ENCODE data around the gene MAPK8IP1.

The MAPK8IP1 gene

DNA sequence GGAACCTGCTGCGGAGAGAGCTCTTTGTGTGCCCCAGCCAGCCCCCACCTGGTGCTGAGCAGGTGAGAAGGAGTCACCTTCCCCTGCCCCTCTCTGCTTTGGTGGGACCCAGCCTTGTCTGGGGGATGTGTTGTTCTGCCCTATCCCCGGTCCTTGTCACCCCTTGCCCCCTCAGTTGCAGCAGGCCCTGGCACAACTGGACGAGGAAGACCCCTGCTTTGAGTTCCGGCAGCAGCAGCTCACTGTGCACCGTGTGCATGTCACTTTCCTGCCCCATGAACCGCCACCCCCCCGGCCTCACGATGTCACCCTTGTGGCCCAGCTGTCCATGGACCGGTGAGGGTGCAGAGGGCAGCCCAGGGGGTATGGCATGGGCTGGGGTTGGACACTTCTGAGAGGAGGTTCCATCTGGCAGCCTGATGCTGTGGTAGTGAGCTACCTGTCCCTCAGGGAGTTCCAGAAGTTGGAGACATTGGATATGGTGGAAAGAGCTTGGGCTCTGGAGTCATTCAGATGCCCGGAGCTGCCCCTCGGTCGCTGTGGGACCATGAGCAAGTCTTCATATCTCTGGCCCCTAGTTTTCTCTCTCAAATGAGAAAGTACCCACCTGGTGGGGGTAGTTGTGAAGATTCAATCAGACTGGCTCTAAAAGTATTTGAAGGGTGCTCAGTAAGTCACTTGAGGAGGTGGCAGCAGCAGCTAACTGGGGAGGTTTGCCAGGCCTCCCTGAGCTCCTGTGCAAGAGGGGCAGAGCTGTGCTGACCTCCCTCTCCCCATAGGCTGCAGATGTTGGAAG, 41.3 kb downstream of the MAPK8IP1 start:
- DNase-seq (ENCODE audit: low read depth) = no peak

GRCh38 chr11:45927332-45927683, 41.9 kb downstream of the MAPK8IP1 start:
- DNase-seq (ENCODE audit: low read depth) = no peak

DNA sequence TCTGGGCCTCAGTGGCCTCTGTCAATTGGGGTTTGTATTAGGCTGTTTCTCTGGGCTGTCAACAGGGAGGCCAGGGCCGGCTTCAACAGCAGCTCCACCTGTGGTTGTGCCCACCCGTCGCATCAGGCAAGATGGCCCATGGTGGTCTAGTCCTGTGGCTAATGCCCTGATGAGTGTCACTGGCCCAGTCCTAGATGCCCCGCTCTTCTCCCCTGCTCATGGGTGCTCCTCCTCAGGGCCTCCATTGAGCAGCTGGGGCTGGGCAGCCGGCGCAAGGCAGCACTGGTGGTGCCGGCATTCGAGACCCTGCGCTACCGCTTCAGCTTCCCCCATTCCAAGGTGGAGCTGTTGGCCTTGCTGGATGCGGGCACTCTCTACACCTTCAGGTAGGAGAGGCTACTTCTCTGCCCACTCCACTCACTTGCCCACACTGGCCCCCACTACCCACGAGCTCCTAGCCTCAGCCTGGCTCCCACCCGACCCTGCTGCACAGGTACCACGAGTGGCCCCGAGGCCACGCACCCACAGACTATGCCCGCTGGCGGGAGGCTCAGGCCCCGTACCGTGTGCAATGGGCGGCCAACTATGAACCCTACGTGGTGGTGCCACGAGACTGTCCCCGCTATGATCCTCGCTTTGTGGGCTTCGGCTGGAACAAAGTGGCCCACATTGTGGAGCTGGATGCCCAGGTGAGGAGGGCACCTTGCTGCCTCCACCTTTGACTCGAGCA, 42.4 kb downstream of the MAPK8IP1 start:
- no peak for DNase-seq (ENCODE audit: low read depth)

- DNase-seq (ENCODE audit: low read depth) = no peak
Observed at GRCh38 chr11:45928535-45929215, 43.2 kb downstream of the MAPK8IP1 start.

DNA sequence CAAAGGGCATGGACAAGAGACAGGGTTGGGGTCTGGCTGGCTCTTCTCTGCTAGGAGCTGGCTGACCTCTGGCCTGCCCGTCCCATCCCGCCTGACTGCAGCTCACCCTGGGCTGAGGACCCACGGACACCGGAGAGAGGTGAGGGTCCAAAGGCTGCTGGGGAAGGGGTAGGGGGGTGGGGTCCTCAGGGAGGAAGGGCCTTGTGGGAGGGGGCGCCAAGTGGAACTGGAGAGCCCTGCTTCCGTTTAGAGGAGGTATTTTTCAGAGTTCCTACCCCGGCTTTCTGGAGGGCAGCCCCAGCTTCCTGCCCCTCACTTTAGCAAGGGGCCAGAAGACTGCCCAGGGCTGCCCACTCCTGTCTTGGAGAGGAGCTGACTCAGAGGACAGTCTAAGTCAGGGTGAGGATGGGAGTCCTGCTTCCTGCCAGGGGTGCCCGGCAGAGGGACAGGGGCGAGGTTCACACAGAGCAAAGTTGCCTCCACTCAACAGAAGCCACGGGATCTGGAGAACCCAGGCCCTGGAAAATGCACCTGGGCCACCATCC, 44.1 kb downstream of the MAPK8IP1 start:
- DNase-seq (ENCODE audit: low read depth) = no peak

GRCh38 chr11:45930031-45930794, 44.8 kb downstream of the MAPK8IP1 start:
- DNase-seq (ENCODE audit: low read depth) = no peak

DNA sequence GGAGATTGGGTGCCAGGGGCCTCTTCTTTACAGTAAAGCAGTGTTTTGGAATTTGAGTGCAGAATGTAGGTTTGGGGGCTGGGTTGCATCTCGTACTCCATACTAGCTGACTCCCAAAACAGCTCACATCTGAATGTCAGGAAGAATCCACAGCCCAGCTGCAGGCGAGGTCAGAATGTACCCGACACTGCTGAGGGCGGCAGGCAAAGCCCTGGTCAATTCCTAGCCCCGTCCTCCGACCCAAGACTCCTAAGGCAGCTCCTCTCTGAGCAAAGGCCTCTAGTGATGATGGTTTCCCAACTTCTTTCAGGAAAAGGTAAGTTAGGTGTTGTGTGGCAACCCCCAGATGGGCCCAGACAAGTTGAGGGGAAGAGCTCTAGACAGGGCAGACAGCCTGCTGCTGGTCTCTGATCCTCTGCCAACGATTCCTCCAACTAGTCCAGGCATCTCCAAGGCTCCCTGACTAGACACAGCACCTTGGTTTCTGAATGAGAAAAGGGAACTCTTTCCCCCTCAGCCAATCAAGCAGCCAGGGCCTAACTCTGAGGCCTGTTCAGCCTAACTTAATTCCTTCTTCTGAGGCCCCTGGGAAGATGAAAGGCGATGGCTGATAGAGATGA, 45.6 kb downstream of the MAPK8IP1 start:
- no peak for DNase-seq (ENCODE audit: low read depth)

GRCh38 chr11:45931739-45932138, 46.3 kb downstream of the MAPK8IP1 start:
- no peak for DNase-seq (ENCODE audit: low read depth)

- DNase-seq (ENCODE audit: low read depth) = no peak
Observed at GRCh38 chr11:45932217-45932616, 46.8 kb downstream of the MAPK8IP1 start.

DNA sequence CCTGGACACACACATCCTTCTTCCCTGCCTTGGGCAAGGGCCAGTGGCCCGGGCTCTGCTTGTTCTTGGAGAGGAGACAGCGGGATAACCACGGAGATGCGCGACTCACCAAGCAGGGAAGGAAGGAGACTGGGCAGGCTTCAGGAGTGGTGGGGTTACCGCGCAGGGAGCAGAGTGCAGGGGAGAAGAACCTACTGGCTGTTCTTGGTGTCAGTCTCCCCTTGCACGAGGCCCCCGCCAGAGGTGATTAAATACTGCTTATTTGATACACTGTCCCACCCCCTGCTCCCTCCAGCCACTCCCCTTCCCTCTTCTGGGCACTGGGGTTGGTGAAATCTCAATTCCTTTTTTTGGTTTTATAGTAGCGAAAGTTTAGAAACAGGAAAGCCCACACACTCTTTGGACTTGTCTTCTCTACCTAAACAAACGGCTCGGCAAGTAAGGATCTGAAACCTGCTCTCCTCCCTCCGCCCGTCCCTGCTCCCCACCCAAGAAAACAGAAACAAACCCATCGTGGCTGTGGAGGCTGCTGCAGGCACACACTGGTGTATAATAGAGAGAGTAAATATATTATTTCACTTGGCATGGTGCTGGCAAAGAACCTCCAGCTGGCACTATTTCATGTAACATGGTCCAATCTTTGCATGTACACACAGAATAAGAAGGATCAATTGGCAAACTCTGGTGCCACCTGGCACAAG, 47.8 kb downstream of the MAPK8IP1 start:
- no peak for DNase-seq (ENCODE audit: low read depth)

GRCh38 chr11:45933846-45934579, 48.6 kb downstream of the MAPK8IP1 start:
- DNase-seq (ENCODE audit: low read depth) = no peak

DNA sequence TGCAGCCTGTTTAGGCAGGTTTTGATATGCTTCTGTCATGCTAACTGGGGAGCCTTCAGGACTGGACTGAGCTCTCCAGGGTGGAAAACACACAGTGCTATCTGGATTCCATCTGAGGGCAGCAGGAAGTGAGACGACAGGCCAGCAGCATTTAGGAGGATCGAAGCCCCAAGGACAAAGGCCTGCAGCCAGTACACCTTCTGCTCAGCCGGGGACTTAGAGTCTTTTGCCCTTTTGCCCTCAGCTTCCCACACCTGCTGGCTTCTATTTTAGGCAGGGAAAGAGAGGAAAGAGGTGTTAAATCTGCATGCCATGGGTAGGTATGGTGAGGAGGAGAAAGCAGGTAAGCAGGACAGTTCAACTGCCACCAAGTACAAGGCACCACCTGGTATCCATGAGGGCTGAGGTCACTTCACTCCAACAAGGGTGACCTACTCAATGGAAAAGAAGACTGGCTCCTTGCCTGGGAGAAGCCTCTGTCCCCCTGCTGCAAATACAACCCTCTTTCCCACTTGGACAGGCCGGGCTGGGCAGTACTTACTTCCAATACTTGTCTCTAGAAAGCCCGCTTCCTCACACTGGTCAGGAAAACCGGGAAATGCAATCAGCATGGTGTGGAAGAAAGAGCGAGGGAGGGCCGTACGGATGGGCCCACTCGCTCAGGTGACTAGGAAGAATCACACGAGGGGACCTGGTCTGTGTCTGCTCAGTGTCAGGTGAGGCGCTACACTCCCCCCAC, 49.3 kb downstream of the MAPK8IP1 start:
- DNase-seq (ENCODE audit: low read depth) = no peak

GRCh38 chr11:45935349-45936064, 50.1 kb downstream of the MAPK8IP1 start:
- DNase-seq (ENCODE audit: low read depth) = no peak

DNA sequence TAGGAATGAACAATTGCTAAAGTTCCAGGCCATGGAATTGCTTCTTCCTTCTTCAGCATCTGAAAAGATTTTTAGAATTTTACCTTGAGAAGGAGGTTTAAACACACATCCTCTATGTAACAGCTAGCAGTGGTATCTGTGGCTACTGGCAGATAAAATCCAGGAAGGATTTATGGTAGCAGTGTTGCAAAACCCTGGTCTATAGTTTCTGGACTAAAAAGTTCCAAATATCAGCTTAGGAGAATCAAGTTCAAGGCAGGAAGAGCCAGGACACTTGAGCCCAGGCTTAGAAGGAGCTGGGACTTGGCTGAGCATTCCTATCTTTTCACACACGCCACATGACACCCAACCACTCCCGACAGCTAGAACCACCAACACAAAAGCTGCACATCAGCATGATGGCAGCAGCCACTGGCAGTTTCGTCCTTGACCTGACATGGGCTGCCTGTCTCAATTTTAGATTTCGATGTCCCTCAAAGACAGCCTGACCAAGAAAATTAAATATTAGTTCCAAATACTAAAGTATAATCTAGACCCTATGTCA, 51.1 kb downstream of the MAPK8IP1 start:
- no peak for DNase-seq (ENCODE audit: low read depth)

- no peak for DNase-seq (ENCODE audit: low read depth)
Observed at GRCh38 chr11:45937916-45938315, 52.5 kb downstream of the MAPK8IP1 start.

DNA sequence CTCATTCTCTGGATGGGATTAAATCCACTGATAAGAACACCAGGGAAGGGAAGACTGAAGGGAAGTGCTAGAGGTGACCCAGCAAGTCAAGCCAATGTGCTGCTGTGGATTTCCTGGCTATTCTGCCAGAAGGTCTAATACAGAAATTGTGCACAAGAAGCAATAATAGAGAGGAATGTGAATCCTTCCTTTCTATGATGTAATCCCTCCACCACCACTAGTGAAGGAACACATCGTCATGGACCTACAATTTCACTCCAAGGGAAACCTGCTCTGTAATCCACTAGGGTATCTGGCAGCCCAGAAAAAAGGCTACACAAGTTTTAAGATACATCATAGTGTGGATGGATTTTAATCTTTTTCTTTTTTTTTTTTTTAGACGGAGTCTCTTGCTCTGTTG, 54.4 kb downstream of the MAPK8IP1 start:
- DNase-seq (ENCODE audit: low read depth) = no peak

- DNase-seq (ENCODE audit: low read depth) = no peak
Observed at GRCh38 chr11:45941285-45941684, 55.8 kb downstream of the MAPK8IP1 start.

DNA sequence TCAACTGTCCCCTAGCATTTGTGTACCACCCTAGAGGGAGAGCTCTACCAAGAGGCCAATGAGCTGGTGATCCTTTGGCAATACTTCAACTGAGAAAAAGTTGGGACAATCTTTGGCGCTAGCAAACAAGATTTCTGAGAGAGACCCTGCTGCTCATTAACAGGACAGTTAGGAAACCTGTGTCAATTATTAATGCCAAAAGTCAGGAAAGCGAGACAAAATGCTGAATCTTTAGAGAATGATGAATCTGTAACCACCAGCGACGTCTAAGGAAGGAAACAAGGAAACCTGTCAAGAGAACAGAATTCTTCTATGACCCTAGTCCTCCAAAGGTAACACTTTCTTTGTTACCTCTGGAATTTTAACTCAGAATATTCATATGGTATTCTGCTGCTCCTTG, 56.9 kb downstream of the MAPK8IP1 start:
- no peak for DNase-seq (ENCODE audit: low read depth)
